Transverse colon (tissue), 4 donors: ENCODE data around the gene TMEM119. TPM values are rescaled to one million over a fixed set of nuclear protein-coding genes. Genes with fewer than 3 reads are reported as not detected.
"Not testable (repeated sequence)": the region's sequence is repeated elsewhere in the genome, so short reads cannot be mapped to it uniquely, and the experiment has no call there.

Source experiments
- DNase-seq: peaks from one replicate; pipeline ENCODE4 v3.0.0-alpha.2; 2019
- H3K27ac ChIP-seq, 4 donors: fragments of 200-600 bp; sonication (generic); 2 replicates each; pipeline ENCODE4 v1.5.1; 2016 to 2018; ENCODE audit warnings: inconsistent platforms in 4 of 4
- H3K27me3 ChIP-seq: fragments of 200-600 bp; sonication (generic); 2 replicates; pipeline ENCODE4 v1.5.1; 2017; ENCODE audit warnings: inconsistent platforms
- H3K36me3 ChIP-seq, 4 donors: fragments of 200-600 bp; sonication (generic); 2 replicates each; pipeline ENCODE4 v1.5.1; 2017 to 2019; ENCODE audit warnings: inconsistent platforms in 4 of 4
- H3K4me1 ChIP-seq, 4 donors: fragments of 200-600 bp; sonication (generic); 2 replicates each; pipeline ENCODE4 v1.5.1; 2017 to 2020; ENCODE audit warnings: inconsistent platforms in 4 of 4
- H3K4me3 ChIP-seq, 4 donors: fragments of 200-600 bp; sonication (generic); 1 replicate in 1 of 4; 2 replicates in 3 of 4; pipeline versions ENCODE4 v1.5.1 to v1.6.1; 2017 to 2019; ENCODE audit warnings: inconsistent platforms in 4 of 4
- H3K9me3 ChIP-seq, 2 donors: fragments of 200-600 bp; sonication (generic); 2 replicates each; pipeline ENCODE4 v1.5.1; 2017 to 2019; ENCODE audit warnings: inconsistent platforms in 2 of 2
- CTCF ChIP-seq, 5 experiments: fragments of 200-600 bp in 3 of 5; fragments of 450-650 bp in 2 of 5; sonication (generic) in 3 of 5; IDR thresholded peaks; 1 replicate in 2 of 5; 2 replicates in 3 of 5; pipeline ENCODE4 v1.5.1; 2016 to 2017; ENCODE audit warnings: antibody characterized with exemption in 5 of 5, inconsistent platforms in 3 of 5, mild to moderate bottlenecking in 2 of 5, moderate library complexity in 1 of 5
- EP300 ChIP-seq: sonication (generic); formaldehyde crosslinking; IDR thresholded peaks from one replicate; pipeline ENCODE4 v1.6.1; 2017; ENCODE audit warnings: antibody characterized with exemption, low read depth
- POLR2A ChIP-seq: fragments of 450-650 bp; IDR thresholded peaks from one replicate; pipeline ENCODE4 v1.6.1; 2016; ENCODE audit warnings: antibody characterized with exemption, mild to moderate bottlenecking, moderate library complexity
- POLR2AphosphoS5 ChIP-seq, 3 donors: sonication (generic); formaldehyde crosslinking; IDR thresholded peaks; one replicate each; pipeline ENCODE4 v1.6.1; 2016; ENCODE audit warnings: antibody characterized with exemption in 3 of 3
- WGBS, 2 donors: methylation state at CpG; one replicate each; pipeline ENCODE4 v1.1.5; 2018; ENCODE audit warnings: low coverage in 1 of 2; 5-methylcytosine and 5-hydroxymethylcytosine counted together
- in situ Hi-C, 4 donors: fragments of 200-750 bp; cut with MboI; loops; one replicate each; pipeline versions ENCODE4 v1.15.0 to v1.15.1; 2017; ENCODE audit warnings: low sequenced_read_pairs in 3 of 4, low pct_ligation_motif_present in 1 of 4, low pct_unique_long_range_greater_than_20kb in 1 of 4
- intact Hi-C: fragments of 100-400 bp; cut with DNase I; formaldehyde crosslinking; loops from one replicate; pipeline ENCODE4 v1.15.1; 2023; ENCODE audit warnings: low total_unique reads
- total RNA-seq, 4 donors: library from RNA; depleted of rRNA; stranded (reverse); fragments of >200 nt; gene quantifications; one replicate each; pipeline ENCODE4 v1.1.0, GENCODE V29; 2016

Gene TMEM119
- total RNA-seq, 4 donors from 2014 or later = 3.3 to 18.3 (median 9.7) TPM

GRCh38 chr12:108559748-108560147 is 38.1 kb downstream of the TMEM119 start:
- DNase-seq = no peak
- Histone ChIP-seq H3K4me3 (peak overlapping the region in 3 of 4 donors; percentile 71 to 97 (median 94)), H3K36me3 (peaks cover 0 to 9% (median 3%) of the 10 kb centered on the region in 4 donors), H3K27me3 (no peaks in the 10 kb centered on the region), H3K27ac (peak overlapping the region in 3 of 4 donors; percentile 90 to 97 (median 95)), H3K4me1 (peaks cover 19 to 59% (median 43%) of the 10 kb centered on the region in 4 donors), H3K9me3 (no peaks in the 10 kb centered on the region)
- intact Hi-C loops = loop anchor here (2.0 to 10.0 kb wide), 4 partner anchors 58 to 1605 kb away; partner anchors contain the start of genes TMEM263 and USP30
- TF ChIP-seq EP300 (no peak), POLR2AphosphoS5 (IDR thresholded peaks at IDR 0.05) (no peak), CTCF (IDR thresholded peaks at IDR 0.05) (no peak), POLR2A (no peak)
- WGBS, 2 donors = 25 to 31% methylated on average over 2 to 3 of the region's 3 CpGs
- in situ Hi-C loops = loop anchor here in 3 of 4 donors (10.0 to 25.0 kb wide), 3 partner anchors 55 to 528 kb away; partner anchors contain the start of genes ALKBH2 (in 2 of the 3) and UNG (in 2 of the 3)

- no peak for TF ChIP-seq POLR2AphosphoS5 (IDR thresholded peaks at IDR 0.05)
- no peak for TF ChIP-seq POLR2A
- TF ChIP-seq CTCF (IDR thresholded peaks at IDR 0.05) = no peak
- TF ChIP-seq EP300 = no peak
- WGBS, 2 donors = 73% methylated on average over 14 of the region's 14 CpGs; no CpG with 5 or more reads in 1 of the 2 donors
- no peak for DNase-seq
- no peaks in the 10 kb centered on the region for H3K27me3 ChIP-seq
- peaks cover 0 to 3% (median under 1%) of the 10 kb centered on the region in 4 donors for H3K36me3 ChIP-seq
- H3K4me1 ChIP-seq = peaks cover 19 to 55% (median 43%) of the 10 kb centered on the region in 4 donors
- in situ Hi-C loops = loop anchor here in 2 of 4 donors (25.0 kb wide), 1 partner anchor 528 kb away; the partner anchor contains the start of genes ALKBH2 (in 2 of the 2) and UNG (in 2 of the 2)
- H3K4me3 ChIP-seq = no peak overlapping the region
- H3K27ac ChIP-seq = no peak overlapping the region
- intact Hi-C loops = no loop called here
- H3K9me3 ChIP-seq = no peaks in the 10 kb centered on the region
Measured at GRCh38 chr12:108559007-108559655, 38.8 kb downstream of the TMEM119 start.

GRCh38 chr12:108555383-108555782 is 42.5 kb downstream of the TMEM119 start:
- H3K36me3 ChIP-seq, H3K27me3 ChIP-seq, H3K9me3 ChIP-seq, H3K4me3 ChIP-seq, DNase-seq, intact Hi-C loops, H3K27ac ChIP-seq: not testable (repeated sequence)
- in situ Hi-C loops = loop anchor here in 2 of 4 donors (25.0 kb wide), 1 partner anchor 532 kb away; the partner anchor contains the start of genes ALKBH2 (in 2 of the 2) and UNG (in 2 of the 2)
- WGBS, 2 donors = 70 to 88% methylated on average over 2 to 9 of the region's 9 CpGs
- H3K4me1 ChIP-seq = peaks cover 15 to 69% (median 33%) of the 10 kb centered on the region in 4 donors

GRCh38 chr12:108553799-108554198 is 44.1 kb downstream of the TMEM119 start:
- H3K9me3 ChIP-seq = no peaks in the 10 kb centered on the region
- peaks cover 0 to 3% (median 0%) of the 10 kb centered on the region in 4 donors for H3K36me3 ChIP-seq
- DNase-seq = no peak
- no peaks in the 10 kb centered on the region for H3K27me3 ChIP-seq
- H3K4me3 ChIP-seq = no peak overlapping the region
- H3K4me1 ChIP-seq = peaks cover 5 to 62% (median 19%) of the 10 kb centered on the region in 4 donors
- 83 to 96% methylated on average over 5 of the region's 5 CpGs for WGBS, 2 donors
- intact Hi-C loops = no loop called here
- no peak overlapping the region for H3K27ac ChIP-seq
- in situ Hi-C loops = loop anchor here in 2 of 4 donors (25.0 kb wide), 1 partner anchor 534 kb away; the partner anchor contains the start of genes ALKBH2 (in 2 of the 2) and UNG (in 2 of the 2)
- TF ChIP-seq CTCF (IDR thresholded peaks at IDR 0.05) = no peak
- no peak for TF ChIP-seq POLR2A
- no peak for TF ChIP-seq EP300
- TF ChIP-seq POLR2AphosphoS5 (IDR thresholded peaks at IDR 0.05) = no peak
